RWPE1 (cell line): ENCODE measurements around the gene CCDC88C.

ENCODE experiments used
- CTCF ChIA-PET: fragments of 350-600 bp; sonication (Branson Sonifier 250); formaldehyde crosslinking; extraction: SDS; loops from one replicate; lab custom pipeline; 2021; lab: Yijun Ruan, JAX
- POLR2A ChIA-PET: fragments of 400-600 bp; formaldehyde crosslinking; extraction: SDS; loops from one replicate; lab custom pipeline; 2020; ENCODE audit warnings: antibody characterized with exemption; ENCODE audit not compliant: low non-redundant PET; lab: Yijun Ruan, JAX
- DNase-seq: peaks from one replicate; pipeline ENCODE4 v3.0.0; 2012; ENCODE audit warnings: low spot score
- H3K27ac ChIP-seq: fragments of 450-650 bp; 2 replicates; pipeline ENCODE4 v1.5.1; 2017
- CTCF ChIP-seq: fragments of 450-650 bp; conservative IDR thresholded peaks from 2 replicates; pipeline ENCODE4 v1.5.1; 2017; ENCODE audit warnings: low read depth, mild to moderate bottlenecking

CCDC88C gene

GRCh38 chr14:91363776-91364523 lies 53.7 kb downstream of the CCDC88C start:
- H3K27ac ChIP-seq: peak overlapping the region; percentile 73
- no peak for TF ChIP-seq CTCF
- ChIA-PET CTCF (no interaction called here), POLR2A (no interaction called here)
- no peak for DNase-seq

- POLR2A ChIA-PET: no interaction called here
- DNase-seq: peak; percentile 95
- no peak for TF ChIP-seq CTCF
- H3K27ac ChIP-seq: peak overlapping the region; percentile 100
- CTCF ChIA-PET: interaction anchor here (0.6 to 1.2 kb wide), 6 partner anchors 19 to 510 kb away, joined by 3 to 6 read pairs (median 3); no protein-coding TSS in a partner anchor
These were observed 56.3 kb downstream of the CCDC88C start for GRCh38 chr14:91361233-91361811.

- CTCF ChIA-PET: interaction anchor here (0.6 to 1.2 kb wide), 3 partner anchors 37 to 510 kb away, joined by 3 to 6 read pairs (median 3); no protein-coding TSS in a partner anchor
- DNase-seq: no peak
- TF ChIP-seq CTCF: no peak
- peak overlapping the region; percentile 100 for H3K27ac ChIP-seq
- POLR2A ChIA-PET: interaction anchor here (0.5 kb wide), 1 partner anchor 761 kb away, joined by 3 read pairs; the partner anchor contains the start of gene CPSF2
These were observed 57.0 kb downstream of the CCDC88C start for GRCh38 chr14:91360490-91361232.

GRCh38 chr14:91358654-91359220 lies 58.9 kb downstream of the CCDC88C start:
- no peak for TF ChIP-seq CTCF
- ChIA-PET POLR2A (no interaction called here), CTCF (no interaction called here)
- DNase-seq: no peak
- H3K27ac ChIP-seq: peak overlapping the region; percentile 100

GRCh38 chr14:91358025-91358319 lies 59.6 kb downstream of the CCDC88C start:
- TF ChIP-seq CTCF: no peak
- H3K27ac ChIP-seq: peak overlapping the region; percentile 100
- ChIA-PET POLR2A (no interaction called here), CTCF (no interaction called here)
- no peak for DNase-seq
